HEK293 (cell line): ENCODE data around the gene QPCT.

ENCODE experiments used
- CTCF ChIP-seq: fragments of 450-650 bp; formaldehyde crosslinking; IDR thresholded peaks from 2 replicates; pipeline ENCODE4 v1.5.1; 2016; ENCODE audit warnings: missing biosample characterization, missing genetic modification characterization
- KLF8 ChIP-seq: fragments of 450-650 bp; formaldehyde crosslinking; IDR thresholded peaks from 2 replicates; pipeline ENCODE4 v1.5.1; 2016; ENCODE audit warnings: missing biosample characterization, missing genetic modification characterization
- REST ChIP-seq: fragments of 450-650 bp; formaldehyde crosslinking; IDR thresholded peaks from 2 replicates; pipeline ENCODE4 v1.5.1; 2016; ENCODE audit warnings: missing biosample characterization, missing genetic modification characterization
- ZNF140 ChIP-seq: fragments of 450-650 bp; formaldehyde crosslinking; IDR thresholded peaks from 2 replicates; pipeline ENCODE4 v1.5.1; 2016; ENCODE audit warnings: missing biosample characterization, missing genetic modification characterization
- ZNF274 ChIP-seq, 2 experiments: fragments of 200-500 bp in 1 of 2; fragments of 450-650 bp in 1 of 2; sonication (Bioruptor generic) in 1 of 2; formaldehyde crosslinking in 1 of 2; IDR thresholded peaks; 2 replicates each; pipeline versions ENCODE4 v1.5.1 to v1.6.1; 2014 to 2016; ENCODE audit warnings: borderline replicate concordance in 1 of 2, inconsistent platforms in 1 of 2, low read length in 1 of 2, missing biosample characterization in 1 of 2, missing genetic modification characterization in 1 of 2
- ZNF561 ChIP-seq: fragments of 450-650 bp; IDR thresholded peaks from 2 replicates; pipeline ENCODE4 v1.5.1; 2018; ENCODE audit warnings: missing biosample characterization, missing genetic modification characterization, borderline replicate concordance
- ZNF830 ChIP-seq: fragments of 450-650 bp; IDR thresholded peaks from 2 replicates; pipeline ENCODE4 v1.5.0; 2018; ENCODE audit warnings: missing biosample characterization, missing genetic modification characterization, low read depth, mild to moderate bottlenecking, moderate library complexity
- TF ChIP-seq, protein P1 (sequence below): fragments of 450-650 bp; formaldehyde crosslinking; IDR thresholded peaks from 2 replicates; pipeline ENCODE4 v1.5.1; 2016; ENCODE audit warnings: missing biosample characterization, missing genetic modification characterization, low read depth
- TF ChIP-seq, protein P2 (sequence below): fragments of 450-650 bp; formaldehyde crosslinking; IDR thresholded peaks from 2 replicates; pipeline ENCODE4 v1.5.1; 2016; ENCODE audit warnings: missing biosample characterization, missing genetic modification characterization
- TF ChIP-seq, protein P3 (sequence below): fragments of 450-650 bp; formaldehyde crosslinking; optimal IDR thresholded peaks from 2 replicates; pipeline ENCODE3; 2016; ENCODE audit warnings: missing biosample characterization, mild to moderate bottlenecking, missing genetic modification characterization

GRCh38 chr2:37366773-37367172, 22.3 kb downstream of the QPCT start:
- no peak for TF ChIP-seq KLF8 (tag by site-specific recombination)
- TF ChIP-seq CTCF (tag by site-specific recombination): no peak
- TF ChIP-seq ZNF274 (IDR thresholded peaks at IDR 0.05; ENCODE audit: low read length): no peak
- TF ChIP-seq ZNF274 (tag by site-specific recombination; IDR thresholded peaks at IDR 0.05; ENCODE audit: borderline replicate concordance): no peak
- no peak for TF ChIP-seq ZNF830 (tag by site-specific recombination)
- TF ChIP-seq, protein P1, sequence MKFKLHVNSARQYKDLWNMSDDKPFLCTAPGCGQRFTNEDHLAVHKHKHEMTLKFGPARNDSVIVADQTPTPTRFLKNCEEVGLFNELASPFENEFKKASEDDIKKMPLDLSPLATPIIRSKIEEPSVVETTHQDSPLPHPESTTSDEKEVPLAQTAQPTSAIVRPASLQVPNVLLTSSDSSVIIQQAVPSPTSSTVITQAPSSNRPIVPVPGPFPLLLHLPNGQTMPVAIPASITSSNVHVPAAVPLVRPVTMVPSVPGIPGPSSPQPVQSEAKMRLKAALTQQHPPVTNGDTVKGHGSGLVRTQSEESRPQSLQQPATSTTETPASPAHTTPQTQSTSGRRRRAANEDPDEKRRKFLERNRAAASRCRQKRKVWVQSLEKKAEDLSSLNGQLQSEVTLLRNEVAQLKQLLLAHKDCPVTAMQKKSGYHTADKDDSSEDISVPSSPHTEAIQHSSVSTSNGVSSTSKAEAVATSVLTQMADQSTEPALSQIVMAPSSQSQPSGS (tag by site-specific recombination): no peak
- TF ChIP-seq ZNF561 (tag by site-specific recombination): no peak
- TF ChIP-seq, protein P2, sequence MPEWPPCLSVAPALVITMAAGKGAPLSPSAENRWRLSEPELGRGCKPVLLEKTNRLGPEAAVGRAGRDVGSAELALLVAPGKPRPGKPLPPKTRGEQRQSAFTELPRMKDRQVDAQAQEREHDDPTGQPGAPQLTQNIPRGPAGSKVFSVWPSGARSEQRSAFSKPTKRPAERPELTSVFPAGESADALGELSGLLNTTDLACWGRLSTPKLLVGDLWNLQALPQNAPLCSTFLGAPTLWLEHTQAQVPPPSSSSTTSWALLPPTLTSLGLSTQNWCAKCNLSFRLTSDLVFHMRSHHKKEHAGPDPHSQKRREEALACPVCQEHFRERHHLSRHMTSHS (tag by site-specific recombination): no peak
- TF ChIP-seq ZNF140 (tag by site-specific recombination): no peak
- TF ChIP-seq, protein P3, sequence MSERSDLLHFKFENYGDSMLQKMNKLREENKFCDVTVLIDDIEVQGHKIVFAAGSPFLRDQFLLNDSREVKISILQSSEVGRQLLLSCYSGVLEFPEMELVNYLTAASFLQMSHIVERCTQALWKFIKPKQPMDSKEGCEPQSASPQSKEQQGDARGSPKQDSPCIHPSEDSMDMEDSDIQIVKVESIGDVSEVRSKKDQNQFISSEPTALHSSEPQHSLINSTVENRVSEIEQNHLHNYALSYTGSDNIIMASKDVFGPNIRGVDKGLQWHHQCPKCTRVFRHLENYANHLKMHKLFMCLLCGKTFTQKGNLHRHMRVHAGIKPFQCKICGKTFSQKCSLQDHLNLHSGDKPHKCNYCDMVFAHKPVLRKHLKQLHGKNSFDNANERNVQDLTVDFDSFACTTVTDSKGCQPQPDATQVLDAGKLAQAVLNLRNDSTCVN: no peak
- TF ChIP-seq REST (tag by site-specific recombination): no peak
